Stimulated activated CD4-positive, alpha-beta T cell treated with anti-CD3 and anti-CD28 coated beads, TNF-alpha, amount 100 ng/mL, for 24 hours (primary cell): ENCODE measurements around the gene CCHCR1.

Experiments
- DNase-seq, 3 experiments: peaks; one replicate each; pipeline ENCODE4 v3.0.0-alpha.2; 2020; ENCODE audit warnings: low read depth in 3 of 3

Gene CCHCR1

DNA sequence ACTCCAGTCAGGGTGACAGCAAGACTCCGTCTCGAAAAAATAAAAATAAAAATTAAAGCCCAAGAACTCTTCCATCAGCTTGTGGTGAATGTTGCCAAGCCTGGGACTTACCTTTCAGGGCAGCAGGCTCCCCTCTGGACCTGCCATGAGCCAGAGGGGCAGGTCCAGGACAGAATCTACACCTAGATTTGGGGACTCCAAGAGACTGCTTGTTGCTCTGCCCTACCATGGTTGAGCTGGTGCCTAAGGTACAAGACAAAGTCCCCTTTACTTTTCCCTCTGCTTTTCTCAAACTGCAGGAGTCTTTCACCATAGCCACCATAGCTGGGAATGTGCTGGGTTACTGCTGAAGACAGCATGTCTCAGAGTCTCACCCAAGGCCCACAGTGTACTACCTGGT, 54.5 kb downstream of the CCHCR1 start:
- no peak for DNase-seq

DNA sequence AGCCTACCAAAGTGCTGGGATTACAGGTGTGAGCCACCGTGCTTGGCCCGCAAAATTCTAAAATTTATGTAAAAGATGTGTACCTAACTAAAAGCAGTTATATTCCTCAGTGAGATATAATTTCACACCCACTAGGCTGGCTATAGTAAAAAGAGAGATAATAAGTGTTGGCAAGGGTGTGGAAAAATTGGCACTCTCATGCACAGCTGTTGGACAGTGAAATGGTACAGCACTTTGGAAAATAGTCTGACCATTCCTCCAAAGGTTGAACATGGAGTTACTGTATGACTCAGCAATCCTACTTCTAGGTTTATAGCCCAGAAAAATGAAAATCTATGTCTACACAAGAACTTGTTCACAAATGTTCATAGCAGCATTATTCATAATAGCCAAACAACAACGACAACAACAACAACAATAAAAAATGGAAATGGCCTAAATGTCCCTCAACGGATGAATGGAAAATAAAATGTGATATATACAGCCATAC, 59.1 kb downstream of the CCHCR1 start:
- no peak for DNase-seq

DNA sequence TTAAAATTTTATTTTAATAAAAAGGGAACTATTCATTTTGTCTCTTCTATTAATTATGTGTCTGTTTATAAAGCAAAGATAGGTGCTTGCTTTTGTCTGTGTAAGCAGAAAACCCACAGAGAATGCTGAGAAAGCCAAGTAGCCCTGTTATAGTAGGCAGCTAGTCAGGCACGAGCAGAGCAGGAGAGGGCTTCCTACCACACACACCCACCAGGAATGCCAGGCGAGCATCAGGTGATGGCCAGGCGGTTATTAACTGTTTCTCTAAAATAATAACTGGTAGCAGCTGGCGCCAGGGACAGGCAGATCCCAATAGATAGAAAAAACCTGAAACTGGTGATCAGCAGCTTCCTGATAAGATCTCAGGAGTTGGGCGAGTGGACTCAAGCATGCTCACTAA, 60.9 kb downstream of the CCHCR1 start:
- no peak for DNase-seq

DNA sequence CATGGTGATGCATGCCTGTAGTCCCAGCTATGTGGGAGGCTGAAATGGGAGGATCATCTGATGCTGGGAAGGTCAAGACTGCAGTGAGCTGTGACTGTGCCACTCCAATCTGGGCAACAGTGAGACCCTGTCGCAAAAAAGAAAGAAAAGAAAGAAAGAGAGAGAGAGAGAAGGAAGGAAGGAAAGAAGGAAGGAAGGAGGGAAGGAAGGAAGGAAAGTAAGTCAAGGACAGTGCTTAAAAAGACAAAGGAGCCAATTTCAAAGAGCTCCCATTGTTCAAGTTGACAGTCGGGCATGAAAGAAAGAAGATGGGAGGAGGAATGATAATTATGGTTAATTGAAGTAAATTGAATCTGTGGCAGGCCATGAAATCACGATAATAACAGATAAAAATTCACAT, 61.4 kb downstream of the CCHCR1 start:
- DNase-seq, result no peak

DNA sequence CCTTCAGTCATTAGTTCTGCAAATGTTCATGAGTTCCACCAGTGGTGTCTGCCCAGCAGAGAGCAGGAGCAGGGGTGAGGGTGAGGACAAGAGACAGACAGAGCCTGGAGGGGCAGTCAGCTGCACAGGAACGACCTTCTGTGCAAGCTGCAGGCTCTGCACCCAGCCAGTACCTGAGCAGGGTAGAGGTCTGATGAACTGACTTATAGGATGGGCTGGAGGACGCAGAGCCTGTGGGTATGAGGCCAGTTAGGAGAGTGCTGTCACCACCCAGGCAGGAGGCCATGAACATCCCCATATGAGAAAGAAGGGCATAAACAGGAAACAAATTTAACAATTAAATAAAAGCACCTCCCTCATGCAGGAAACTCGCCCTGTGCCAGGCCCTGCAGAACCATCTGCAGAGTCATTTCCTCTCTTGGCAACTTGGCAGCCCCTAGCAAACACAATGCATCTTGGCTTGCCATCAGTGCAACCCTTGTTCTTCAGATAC, 63.2 kb downstream of the CCHCR1 start:
- DNase-seq, result no peak

DNA sequence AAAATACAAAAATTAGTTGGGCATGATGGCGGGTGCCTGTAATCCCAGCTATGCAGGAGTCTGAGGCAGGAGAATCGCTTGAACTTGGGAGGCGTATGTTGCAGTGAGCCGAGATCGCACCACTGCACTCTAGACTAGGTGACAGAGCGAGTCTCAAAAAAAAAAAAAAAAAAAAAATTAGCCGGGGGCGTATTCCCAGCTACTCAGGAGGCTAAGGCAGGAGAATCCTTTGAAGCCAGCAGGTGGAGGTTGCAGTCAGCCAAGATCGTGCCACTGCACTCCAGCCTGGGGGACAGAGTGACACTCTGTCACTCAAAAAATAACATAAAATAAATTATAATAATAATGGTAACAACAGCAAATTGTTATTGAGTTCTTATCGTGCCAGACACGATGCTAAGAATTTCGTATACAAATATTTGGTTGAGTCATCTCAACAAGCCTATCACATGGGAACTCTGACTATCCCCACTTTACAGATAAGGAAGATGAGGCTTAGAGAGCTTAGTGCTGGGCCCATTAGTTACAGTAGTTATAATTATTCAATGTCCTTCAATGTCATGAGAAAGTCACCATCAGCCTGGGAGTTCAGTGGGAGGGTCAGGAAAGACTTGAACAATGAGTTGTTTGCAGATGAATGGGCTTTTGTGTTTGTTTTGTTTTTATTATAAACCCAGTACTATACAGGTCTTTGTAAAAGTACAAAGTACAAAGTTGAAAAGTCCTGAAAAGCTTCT, 64.7 kb downstream of the CCHCR1 start:
- DNase-seq, result no peak
